Cerebellar cortex (tissue), 1 donor: ENCODE results near the gene ZNF319.
"Not testable (repeated sequence)": the region's sequence is repeated elsewhere in the genome, so short reads cannot be mapped to it uniquely, and the experiment has no call there.

ENCODE experiments used
- DNase-seq: peaks from one replicate; pipeline ENCODE4 v3.0.0-alpha.2; 2015; ENCODE audit warnings: low spot score

ZNF319 gene

GRCh38 chr16:58021661-58022551 lies 21.4 kb upstream of the ZNF319 start:
- DNase-seq = no peak

GRCh38 chr16:58020628-58021521 lies 20.4 kb upstream of the ZNF319 start:
- DNase-seq = peak; percentile 77

DNA sequence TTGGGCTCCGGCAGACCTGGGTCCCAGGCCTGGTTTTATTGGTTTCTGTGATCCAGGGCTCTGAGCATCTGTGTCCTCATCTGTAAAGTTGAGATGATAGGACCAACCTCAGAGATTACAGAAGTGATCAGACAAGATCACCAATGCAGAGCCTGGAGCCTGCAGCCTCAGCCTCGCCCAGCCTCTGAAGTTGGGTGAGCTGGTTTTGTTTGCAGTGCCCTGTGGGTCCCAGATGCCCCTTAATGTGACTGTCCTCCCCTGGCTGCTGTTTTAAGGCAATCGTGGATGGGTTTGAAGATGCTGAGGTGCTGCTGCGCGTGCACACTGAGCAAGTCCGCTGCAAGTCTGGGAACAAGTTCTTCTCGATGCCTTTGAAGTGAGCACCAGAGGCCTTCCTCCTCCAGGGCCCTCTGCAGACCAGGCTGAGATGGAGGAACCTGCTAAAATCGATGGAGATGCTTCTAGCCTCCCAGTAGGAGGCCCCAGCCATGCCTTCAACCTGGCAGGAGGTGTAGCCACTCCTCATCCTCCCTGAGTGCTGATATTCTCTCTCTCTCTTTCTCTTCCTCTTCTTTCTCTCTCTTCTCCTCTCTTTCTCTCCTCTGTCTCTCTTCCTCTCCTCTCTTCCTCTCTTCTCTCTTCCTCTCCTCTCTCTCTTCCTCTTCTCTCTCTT lies 19.5 kb upstream of the ZNF319 start:
- DNase-seq = no peak

GRCh38 chr16:58018803-58019202 lies 18.3 kb upstream of the ZNF319 start:
- no peak for DNase-seq

DNA sequence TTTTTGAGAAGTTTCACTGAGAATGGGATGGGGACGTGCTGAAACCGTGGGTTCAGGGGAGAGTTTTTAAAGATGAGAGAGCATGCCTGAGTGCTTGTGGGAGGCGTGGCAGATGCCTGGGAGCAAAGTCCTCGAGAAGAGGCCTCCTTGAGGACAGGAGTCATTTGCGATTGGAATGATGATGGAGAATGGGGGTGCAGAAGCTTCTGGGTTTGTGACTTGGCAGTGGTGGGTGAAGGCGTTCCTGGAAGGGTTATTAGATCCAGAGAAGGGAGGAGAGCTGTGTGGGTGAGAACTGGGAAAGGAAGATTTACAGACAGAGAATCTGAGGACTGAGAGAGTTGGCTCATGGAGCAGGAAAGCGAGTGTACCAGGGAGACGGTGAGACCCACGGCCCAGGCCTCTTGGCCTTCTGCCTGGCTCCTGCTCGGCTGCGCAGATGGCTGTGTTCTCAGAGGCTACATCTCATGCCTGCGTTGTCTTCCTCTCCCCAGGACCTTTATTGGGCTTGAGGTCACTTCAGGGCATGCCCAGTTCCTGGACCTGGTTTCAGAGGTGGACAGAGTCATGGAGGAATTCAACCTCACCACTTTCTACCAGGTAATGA lies 16.5 kb upstream of the ZNF319 start:
- DNase-seq = peak; percentile 81

DNA sequence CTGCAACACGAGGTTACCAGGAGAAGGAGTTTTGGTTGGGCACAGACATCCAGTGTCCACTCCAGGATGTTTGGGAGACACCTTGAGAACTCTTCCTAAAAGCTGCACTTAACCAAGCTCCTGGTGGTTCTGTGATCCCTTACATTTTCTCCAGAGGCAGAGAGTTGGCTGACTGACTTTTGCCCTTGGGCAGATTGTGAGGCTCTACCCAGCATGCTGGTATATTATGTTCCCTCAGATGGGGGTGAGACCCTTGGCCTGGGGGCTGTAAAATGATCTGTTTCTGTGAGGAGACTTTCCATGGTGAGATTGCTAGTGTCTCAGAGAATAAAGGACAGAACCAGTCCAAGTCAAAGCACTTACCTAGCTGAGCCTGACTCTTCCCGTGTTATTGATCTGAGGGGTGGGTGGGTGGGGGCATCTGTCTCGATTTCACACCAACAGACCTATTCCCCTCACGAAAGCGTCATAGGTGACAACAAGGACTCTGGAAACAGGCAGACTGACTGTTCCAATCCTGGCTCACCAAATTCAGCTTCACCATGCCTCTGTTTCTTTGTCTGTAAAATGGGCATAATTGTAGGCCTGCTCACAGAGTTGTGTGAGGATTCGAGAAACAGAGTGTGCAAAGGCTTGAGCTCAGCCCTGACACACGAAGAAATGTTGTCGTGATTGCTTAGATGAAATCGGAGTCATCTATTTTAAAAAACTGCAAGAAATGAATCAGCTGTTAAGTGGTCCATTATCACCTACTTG lies 12.9 kb upstream of the ZNF319 start:
- DNase-seq = no peak

DNA sequence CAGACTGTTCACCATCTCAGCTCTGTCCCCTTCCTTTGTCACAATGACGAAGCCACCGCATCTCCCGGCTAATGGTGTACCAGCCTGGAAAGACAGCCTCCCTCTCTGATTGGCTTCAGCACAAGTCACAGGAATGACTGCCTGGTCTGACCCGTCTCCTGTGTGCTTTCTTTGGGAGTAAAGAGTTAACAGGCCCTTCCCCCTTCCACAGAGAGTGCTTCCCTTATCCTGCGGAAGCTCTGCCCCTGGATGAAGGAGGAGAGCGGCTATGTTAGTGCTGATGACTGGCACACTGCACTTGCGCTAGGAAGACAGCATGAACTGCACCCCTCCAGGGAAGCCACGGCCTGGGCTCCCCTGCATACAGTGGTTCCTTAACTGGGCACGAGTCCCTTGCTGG lies 12.0 kb upstream of the ZNF319 start:
- no peak for DNase-seq

- no peak for DNase-seq
Measured at GRCh38 chr16:58011652-58012051, 11.2 kb upstream of the ZNF319 start.

- DNase-seq = no peak
Measured at GRCh38 chr16:58010886-58011285, 10.4 kb upstream of the ZNF319 start.

- DNase-seq = no peak
Measured at GRCh38 chr16:58009856-58010416, 9.5 kb upstream of the ZNF319 start.

DNA sequence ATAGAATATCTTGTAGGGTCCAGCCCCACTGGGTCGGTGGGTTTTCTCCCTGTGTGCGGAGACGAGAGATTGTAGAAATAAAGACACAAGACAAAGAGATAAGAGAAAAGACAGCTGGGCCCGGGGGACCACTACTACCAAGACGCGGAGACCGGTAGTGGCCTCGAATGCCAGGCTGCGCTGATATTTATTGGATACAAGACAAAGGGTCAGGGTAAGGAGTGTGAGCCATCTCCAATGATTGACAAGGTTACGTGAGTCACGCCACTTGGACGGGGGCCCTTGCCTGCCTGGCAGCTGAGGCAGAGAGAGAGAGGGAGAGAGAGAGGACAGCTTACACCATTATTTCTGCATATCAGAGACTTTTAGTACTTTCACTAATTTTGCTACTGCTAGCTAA lies 4.3 kb upstream of the ZNF319 start:
- not testable (repeated sequence) for DNase-seq

GRCh38 chr16:58002936-58003335 lies 2.5 kb upstream of the ZNF319 start:
- no peak for DNase-seq

DNA sequence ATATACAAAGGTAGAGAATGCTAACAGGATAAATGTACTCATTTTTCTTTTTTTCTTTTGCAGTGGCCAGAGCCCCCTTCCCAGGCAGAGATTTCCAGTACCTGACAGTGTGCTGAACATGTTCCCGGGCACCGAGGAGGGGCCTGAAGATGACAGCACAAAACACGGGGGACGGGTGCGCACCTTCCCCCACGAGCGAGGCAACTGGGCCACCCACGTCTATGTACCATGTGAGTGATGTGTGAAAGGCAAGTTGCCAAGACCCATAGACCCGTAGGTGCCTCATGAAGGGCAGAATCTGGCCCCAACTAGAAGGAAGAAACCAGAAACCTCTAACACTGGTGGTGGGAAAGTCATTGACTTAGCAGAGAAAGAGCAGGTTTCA lies 1.9 kb upstream of the ZNF319 start:
- DNase-seq = no peak

GRCh38 chr16:58001781-58002415 lies 1.4 kb upstream of the ZNF319 start:
- DNase-seq = no peak

DNA sequence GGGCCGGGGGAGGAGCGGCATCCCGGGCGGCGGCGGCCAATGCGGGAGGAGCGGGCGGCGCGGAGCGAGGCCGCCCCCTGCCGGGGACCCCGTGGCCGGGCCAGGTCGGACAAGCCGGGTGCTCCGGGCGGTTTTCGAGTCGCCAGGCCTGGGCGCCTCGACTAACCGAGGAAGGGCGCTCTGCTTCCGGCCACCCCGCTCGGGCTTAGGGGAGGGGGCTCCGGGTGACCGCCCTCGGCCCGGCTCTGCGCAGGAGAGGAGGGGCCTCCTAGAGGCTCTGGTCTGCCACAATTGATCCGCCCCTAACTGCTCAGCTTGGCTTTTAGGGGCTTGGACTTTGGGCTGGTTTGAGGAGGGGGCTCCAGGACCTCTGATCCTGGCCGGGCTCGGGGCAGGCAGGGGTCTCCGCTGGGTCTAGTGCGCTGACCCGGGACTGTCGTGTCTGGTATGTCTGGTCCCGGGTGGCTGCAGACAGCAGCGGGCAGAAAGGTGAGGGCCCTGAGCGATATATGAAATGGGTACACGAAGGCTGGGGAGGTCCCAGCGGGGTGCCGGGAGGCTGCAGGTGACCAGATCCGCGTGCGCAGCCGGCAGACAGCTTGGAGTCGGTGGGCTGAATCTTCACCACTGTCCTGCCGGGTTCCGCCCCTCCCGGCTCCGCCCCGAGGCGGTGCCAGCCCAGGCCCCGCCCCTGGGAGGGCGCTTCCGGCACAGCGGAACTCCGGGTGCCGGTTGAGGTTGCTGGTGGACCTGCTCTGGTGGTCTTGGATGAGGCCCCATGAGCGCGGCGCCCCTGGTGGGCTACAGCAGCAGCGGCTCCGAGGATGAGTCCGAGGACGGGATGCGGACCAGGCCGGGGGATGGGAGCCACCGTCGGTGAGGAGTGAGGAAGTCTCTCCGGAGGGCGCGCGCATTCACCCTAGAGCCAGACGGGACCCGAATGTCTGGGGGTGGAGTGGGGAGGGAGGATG lies 519 bp upstream of the ZNF319 start, which contains the start of gene USB1:
USB1 (plus strand) TSS at position 702 of the 971 bp plus-strand sequence; CDS start at position 779, 77 bp downstream.
- peak; percentile 80 for DNase-seq

DNA sequence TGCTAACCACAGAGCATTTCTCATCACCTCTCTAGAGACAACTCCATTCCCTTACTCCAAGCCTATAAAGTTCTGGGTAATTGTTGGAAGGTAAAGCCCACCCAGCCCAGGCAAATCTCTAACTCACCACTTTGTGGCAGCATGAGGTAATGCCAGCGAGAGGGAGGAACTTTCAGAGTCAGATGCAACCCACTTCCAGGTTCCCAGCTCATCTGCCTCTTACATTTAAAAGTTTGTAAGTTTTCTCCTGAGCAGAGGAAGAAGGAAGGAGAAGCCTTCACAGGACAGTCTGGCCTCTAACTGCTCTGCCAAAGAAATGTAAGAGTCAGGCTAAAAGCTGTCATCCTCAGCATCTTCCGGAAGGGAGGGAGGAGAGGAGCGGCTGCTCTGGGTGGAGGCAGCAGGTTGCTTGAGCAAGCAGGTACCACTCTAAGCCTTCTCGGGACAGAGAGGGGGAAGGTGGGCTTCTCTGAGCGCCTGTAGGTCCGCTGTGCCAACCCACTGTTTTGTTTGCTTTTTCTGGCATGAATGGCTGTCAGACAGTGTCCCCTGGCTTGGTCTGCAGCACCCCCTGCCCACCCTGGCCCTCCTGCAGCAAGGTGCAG lies 1.0 kb downstream of the ZNF319 start:
- DNase-seq = no peak

DNA sequence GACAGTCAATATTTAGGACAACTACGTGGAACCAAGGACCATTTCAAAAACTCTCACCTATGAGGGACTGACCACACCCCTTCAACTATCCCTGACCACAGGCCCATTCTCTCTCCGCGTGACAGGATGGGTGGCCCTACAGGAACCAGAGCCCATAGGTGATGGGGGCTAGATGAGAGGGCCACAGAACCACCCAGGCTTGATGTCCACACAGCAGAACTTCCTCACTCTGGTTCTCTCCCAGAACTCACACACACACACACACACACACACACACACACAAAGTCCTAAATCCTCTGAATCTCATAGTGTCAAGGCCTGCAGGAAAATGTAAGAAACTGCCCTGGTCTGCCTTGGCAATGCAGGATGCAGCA lies 1.5 kb downstream of the ZNF319 start:
- DNase-seq = no peak

- DNase-seq = no peak
Measured at GRCh38 chr16:57998486-57998885, 2.0 kb downstream of the ZNF319 start.
